Breast epithelium (tissue), 3 donors: ENCODE measurements around the gene DHRS1.

Experiments
- CTCF ChIP-seq, 3 donors: fragments of 450-650 bp; IDR thresholded peaks; one replicate each; pipeline ENCODE4 v1.5.1; 2016 to 2017; ENCODE audit warnings: antibody characterized with exemption in 3 of 3, mild to moderate bottlenecking in 3 of 3, moderate library complexity in 3 of 3
- POLR2A ChIP-seq: fragments of 450-650 bp; IDR thresholded peaks from one replicate; pipeline ENCODE4 v1.6.1; 2016; ENCODE audit warnings: antibody characterized with exemption, mild to moderate bottlenecking, moderate library complexity

- TF ChIP-seq CTCF (IDR thresholded peaks at IDR 0.05) = no peak
- TF ChIP-seq POLR2A = no peak
Observed at GRCh38 chr14:24340606-24341005, 41.0 kb upstream of the DHRS1 start.
